HCEC 1CT (cell line): ENCODE results near the gene TMOD2.
A peak's percentile ranks its signal among the peaks of the same experiment; 100 is the strongest.

Experiments used
- DNase-seq: peaks from one replicate; pipeline ENCODE4 v3.0.0-alpha.2; 2017

The TMOD2 gene

DNA sequence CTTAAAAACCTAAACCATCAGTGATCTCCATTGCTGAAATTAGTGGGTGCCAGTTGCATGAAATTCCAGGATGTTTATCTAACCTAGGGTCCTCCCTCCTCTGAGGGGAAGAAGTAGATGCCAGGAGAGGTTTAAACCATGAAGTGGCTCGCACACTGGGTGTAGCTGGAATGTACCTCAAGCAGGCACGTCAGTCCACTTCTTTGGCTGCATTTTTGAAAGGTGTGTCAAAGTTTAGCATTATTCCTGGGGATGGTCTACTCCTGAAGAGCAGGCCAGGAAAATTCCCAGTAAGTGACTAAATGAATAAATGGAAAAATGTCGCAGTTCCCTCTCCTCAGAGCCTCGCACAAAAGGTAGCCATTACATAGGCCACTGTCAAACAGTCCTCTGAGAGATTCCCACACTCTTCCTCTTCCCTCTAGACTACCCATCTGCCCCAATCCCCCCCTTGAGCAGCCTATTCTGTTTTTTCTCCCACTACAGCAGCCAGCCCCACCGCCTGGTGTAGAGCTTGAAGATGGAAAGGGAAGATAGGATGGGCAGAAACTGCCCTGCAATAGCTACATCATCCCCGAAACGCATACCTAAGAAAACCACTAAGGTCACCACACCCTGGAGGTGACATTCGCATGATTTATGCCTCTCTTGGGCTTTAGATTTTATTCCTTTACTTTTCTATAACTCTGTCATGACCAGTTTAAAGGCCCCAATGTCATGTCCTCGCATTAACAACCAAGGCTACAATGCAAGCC lies 77.4 kb downstream of the TMOD2 start:
- no peak for DNase-seq

DNA sequence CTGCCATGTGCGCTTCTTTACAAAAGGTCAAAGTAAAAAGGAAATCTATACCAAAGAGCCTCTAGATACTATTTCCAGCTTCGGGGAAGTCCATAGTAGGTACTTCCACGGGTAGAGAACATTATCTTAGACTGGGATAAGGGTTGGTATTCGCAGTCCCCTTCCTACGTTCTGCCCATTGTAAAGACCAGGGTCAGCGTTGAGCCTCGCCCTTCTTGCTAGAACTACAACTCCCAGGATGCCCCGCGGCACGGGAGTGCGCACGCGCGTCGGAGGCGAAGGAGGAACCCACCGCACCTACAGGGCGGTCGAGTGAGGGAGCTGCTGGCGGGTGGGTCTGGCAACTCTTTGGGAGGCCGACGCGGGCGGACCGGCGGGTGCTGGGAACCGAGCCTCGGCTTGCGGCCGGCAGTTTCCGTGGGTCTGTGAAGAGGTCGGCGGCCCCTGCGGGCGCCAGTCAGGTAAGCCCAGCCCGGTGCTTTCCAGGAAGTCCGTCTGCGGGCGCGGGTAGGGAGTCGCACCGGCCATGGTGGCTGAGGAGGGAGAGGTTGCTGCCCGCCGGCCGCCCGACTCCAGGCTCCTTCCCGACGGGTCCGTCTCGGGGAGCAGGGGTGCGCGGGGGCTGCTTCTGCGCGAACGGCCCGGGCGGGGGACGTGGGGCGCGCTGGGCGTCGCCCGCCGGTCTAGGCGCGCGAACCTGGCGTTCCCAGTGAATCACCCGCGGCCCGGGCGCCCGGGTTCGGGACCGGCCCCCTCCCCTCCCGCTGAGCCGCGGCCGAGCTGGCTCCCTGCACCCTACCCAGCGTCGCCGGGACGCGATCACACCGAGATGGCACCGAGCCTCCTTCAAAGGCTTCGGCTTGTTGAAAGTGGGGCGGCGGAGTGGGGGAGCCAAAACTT lies 78.2 kb downstream of the TMOD2 start, which contains the start of gene TMOD3:
TSS of gene TMOD3 (plus strand) at position 278 of the 900 bp plus-strand sequence. CDS start 33,232 bp downstream, outside the sequence.
- DNase-seq: peak; percentile 80

DNA sequence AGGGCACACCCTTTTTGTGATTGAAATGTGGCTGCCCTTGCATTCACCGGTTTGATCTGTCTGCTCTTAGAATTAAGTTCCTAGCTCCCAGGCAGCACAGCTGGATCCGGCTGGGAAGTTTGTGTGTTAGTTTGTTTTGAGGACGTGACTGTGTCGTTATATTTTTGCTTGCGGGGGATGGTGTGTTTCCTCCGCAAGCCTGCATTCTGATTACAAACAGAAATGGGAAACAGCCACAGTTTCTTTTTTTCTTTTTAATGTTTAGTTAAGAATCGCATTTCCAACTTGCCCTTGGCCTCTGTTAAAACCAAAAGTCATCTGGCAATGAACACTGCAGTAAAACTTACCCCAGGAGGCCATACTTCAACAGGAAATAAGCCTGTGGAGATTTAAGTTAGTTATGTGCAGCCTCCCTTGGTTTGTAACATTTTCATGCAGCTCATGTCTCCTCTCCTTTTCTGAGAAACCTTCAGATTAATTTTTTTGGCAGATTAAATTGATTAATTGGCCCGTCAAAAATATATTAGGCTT lies 78.9 kb downstream of the TMOD2 start:
- peak; percentile 71 for DNase-seq

DNA sequence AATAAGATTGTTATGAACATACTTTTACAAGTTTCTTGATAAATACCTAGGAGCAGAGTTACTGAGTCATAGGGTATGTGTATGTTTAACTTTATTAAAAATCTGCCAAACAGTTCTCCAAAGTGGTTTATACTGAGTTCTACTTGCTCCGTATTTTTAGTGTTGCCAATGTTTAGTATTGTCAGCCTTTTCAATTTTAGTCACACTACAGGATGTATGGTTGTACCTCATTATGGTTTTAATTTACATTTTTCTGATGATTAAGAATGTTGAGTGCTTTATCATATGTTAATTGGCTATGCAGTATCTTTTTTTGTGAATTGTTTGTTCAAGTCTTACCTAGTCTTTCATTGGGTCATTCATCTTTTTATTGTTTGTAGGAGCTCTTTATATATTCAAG lies 82.4 kb downstream of the TMOD2 start:
- peak; percentile 20 for DNase-seq

DNA sequence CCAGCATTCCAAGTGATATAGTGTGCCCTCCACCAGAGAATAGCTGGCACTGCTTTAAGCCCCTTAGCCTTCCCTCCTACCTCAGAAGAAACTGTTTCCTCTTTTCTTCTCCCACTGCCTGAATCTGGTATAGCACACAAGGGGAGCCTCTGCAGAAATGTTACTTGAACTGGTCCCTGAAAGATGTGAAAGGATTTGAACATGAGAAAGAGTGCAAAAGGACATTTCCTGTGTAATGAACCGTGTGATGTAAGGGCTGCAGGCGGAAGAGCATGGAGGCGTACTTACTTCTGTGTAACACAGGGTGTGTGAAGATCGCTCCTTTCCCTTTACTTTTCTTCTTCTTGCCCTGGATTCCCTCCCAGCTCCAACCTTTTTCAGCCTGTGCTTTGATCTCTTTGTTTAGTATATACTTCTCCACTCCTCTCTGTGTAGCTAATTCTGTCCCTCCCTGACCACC lies 86.4 kb downstream of the TMOD2 start:
- DNase-seq: no peak

DNA sequence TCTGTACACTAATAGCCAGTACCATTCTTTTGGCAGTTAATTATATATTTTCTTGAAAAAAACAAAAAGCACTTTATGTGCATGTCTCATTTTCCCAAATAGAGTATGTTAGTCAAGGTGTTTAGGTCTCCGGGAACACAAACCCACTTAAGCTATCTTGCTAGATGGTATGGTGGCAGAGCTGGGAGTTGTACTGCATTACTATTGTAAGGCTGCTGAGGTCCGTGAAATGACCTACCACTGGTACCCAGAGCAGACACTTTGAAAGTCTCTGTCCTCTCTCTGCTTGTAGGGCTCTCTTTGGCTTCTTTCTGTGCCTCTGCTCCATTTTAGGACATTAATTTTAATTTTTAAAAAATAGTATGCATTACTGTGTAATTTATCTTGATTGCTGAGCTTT lies 86.9 kb downstream of the TMOD2 start:
- DNase-seq: no peak

DNA sequence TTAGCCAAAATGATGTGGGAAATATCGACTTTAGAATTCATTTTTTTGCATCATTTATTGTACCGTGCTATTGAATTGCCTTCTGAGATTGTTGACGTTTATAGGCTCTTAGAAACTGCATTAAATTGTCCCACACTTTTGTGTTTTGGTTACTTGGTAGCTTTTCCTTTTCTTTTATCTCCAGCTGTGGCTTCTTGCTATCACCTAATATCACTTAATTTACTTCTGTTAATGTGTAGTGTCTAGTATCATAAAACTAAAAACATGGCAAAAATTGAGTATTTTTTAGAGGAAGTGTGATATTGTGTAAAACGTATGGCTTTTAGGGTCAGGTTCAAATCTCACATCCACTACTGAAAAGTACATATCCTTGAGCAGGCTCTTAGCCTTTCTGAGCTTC lies 89.3 kb downstream of the TMOD2 start:
- no peak for DNase-seq

DNA sequence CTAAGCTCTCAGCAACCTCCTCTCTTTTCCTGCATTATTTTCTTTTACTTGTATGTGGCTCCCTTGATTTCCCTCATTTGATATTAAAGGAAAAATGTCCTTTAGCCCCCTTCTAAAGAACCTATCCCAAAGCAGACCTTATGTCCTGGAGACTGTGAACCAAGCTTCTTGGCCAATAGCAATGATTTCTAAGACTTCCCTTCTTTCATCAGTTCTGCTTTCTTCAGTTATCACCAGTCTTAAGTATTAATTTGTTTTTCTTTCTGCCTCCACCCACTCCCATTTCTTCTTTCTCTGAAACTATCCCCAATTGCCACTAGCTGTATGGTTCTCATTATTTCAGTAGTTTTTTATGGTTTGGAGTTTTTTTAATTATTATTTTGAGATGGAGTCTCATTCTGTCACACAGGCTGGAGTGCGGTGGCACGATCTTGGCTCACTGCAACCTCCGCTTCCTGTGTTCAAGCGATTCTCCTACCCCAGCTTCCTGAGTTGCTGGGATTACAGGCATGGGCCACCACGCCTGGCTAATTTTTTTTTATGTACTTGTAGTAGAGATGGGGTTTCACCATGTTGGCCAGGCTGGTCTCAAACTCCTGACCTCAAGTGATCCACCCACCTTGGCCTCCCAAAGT lies 90.1 kb downstream of the TMOD2 start:
- DNase-seq: no peak

DNA sequence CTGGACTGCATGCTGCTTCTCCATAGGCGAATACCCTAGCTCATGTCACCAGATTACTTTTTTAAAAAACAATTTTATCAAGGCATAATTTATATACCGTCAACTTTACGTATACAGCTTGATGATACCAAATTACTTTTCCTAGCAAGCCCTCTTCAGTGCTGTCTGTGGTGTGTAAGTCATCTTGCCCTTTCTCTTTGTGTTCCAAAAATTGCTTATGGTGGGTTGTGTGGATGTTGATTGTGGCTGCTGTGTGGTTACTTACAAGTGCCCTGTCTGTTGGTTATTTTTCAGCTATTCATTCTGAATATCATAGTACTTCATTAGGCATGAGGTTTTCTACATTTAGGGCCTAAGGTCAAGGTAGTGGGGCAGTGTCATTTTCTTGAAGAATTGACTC lies 90.9 kb downstream of the TMOD2 start:
- DNase-seq: no peak

DNA sequence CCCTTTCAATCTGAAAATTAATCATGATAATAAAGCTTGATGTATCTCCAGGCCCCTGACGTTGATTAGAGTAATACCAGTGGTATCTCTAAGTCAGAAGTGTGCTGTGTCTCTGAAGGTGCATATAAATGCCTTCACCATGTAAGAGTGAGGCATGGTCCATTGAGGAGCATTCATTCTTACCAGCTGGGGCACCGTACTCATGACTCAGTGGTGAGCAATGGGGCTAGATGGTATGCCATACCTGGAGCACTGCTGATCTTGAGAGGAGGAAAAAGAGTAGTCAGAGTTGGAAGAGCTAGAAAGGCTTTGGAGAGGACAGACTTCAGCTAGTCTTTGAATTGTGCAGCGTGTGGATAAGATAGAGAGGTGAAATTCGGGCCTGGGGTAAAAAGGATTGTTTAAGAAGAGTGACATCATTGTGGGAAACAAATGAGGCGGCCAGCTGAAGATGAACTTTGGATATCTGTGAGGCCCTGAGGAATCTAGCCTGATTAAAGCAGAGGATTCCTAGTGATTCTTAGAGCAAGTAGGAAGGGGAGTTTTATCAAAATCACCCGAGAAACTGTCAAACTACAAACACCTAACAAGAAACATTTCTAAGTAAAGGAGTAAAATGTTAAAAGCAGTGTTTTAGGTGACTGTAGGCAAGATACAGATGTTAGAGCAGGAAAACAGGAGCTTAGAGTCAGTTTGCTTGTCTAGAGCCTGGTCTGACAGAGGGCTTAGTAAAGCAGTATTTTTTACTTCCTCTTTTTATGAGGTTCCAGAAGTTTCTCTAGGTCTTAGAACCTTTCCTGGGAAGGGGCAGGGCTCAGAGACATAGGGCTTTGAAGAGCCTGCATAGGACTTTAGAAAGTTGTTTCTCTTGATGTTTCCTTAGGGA lies 91.7 kb downstream of the TMOD2 start:
- peak; percentile 82 for DNase-seq

DNA sequence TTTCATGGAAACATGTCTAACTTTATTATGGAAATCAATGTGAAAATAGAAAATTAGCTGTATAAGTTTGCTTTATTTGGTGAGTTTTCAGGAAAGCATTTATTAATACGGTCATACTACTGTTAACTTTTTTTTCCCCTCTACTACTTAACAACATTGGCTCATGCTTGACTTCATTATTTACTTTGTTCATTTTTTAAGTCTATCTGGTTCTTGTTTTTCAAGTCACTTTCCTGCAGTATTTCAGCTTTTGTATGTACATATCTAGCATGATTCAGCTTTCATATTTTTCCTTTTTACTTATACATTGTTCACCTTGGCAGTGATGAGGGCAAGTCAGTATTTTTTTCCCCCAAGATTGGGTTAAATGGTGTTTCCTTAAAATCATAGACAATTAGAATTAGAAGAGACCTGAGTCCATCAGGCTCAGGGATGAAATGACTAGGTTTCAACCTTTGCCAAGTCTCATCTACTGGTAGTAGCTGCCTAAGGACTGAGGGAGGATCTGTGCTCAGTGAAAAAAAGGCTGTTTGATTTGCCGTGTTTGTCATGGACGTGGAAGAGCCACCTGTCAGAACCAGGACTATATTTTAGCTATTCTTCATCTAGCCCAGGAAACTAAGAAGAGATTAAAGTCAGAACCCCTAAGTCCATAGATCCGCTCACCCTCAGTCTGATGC lies 93.5 kb downstream of the TMOD2 start:
- no peak for DNase-seq

DNA sequence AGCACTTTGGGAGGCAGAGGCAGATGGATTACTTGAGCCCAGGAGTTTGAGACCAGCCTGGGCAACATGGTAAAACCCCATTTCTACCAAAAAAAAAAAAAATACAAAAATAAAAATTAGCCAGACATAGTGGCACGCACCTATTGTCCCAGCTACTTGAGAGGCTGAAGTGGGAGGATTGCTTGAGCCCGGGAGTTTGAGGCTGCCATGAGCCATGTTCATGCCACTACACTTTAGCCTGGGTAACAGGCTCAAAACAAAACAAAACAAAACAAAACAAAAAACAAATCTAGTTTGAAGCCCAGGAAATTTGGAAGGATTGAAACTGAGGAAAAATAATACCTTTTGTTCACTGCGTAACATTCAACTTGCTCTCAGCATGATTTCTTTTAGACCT lies 94.7 kb downstream of the TMOD2 start:
- DNase-seq: no peak

DNA sequence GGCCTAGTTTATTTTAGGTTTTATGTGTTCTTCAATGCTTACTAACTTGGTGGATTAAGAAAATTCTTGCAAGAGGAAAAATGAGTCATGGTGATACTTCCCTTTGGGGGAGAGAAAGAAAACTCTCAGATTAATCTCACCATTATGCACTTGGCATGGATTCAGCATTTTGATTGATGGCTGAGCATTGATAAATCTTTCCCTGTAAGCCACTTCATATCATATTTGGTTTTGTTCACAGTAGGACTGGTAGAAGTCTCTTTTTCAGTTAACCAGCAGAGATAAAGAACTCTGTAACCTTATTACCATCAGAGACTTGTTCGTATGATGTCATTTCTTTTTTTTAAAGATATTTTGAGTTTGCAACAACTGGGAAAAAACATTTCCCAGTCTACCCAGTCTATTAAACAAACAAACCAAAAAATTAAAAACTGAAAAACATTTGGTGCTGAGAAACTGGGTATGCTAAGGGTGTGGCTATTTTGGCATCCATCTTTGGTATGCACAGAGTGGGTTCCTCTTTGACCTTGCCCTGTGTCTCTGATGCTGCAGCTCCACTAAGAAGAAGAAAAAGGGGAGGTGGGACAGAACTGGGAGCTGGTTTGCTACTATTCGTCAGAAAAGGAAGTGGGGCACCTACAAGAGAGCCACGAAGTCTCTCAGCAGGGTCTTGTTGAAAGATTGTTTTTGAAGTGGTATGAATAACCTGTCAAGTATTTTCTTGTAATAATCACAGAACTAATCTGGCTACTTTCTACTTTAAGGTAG lies 95.2 kb downstream of the TMOD2 start:
- peak; percentile 86 for DNase-seq

DNA sequence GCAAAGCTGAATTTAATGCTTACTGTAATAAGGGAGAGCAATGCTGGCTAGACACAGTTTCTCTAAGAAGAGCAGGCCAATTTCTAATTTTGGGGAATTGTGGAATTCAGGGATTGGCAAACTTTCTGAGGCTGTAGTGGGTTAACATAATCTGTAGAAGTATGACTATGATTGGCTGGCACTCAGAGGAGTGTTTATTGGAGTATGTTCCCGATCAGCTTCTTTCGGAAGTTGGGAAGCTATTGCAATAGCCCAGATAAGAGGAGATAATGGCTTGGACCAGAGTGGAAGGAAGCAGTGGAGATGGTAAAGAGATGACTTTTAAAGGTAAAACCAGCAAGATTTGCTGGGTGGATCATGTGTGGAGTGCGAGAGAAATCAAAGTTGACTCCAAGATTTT lies 97.4 kb downstream of the TMOD2 start:
- no peak for DNase-seq

DNA sequence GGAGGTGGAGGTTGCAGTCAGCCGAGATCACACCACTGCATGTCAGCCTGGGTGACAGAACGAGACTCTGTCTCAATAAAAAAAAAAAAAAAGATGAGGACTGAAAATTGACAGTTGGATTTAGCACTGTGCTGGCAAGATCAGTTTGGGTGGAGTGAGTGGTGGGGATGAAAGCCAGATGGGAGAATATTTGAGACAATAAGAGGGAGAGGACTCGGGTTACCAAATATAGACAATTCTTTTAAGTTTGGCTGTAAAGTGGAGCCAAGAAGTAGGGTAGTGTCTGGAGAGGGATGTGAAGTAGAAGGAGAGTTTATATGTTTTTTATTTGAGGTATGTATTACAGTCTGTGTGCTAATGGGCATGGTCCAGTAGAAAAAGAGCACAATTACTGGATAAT lies 98.5 kb downstream of the TMOD2 start:
- DNase-seq: no peak

DNA sequence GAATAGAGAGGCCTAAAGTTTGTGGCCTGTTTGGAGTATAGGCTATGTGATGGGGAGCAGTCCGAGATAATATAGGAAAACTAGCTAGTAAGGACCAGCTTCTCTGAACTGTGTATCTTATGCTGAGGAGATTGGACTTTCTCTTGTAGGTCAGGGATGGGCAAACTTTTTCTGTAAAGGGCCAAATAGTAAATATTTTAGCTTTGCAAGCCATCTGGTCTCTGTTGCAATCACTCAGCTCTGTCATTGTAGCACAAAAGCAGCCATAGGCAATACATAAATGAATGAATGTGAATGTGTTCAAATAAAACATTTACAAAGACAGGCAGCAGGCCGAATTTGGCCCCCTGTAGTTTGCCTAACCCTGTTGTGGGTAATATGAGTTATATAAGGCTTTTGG lies 102.6 kb downstream of the TMOD2 start:
- DNase-seq: peak; percentile 20

DNA sequence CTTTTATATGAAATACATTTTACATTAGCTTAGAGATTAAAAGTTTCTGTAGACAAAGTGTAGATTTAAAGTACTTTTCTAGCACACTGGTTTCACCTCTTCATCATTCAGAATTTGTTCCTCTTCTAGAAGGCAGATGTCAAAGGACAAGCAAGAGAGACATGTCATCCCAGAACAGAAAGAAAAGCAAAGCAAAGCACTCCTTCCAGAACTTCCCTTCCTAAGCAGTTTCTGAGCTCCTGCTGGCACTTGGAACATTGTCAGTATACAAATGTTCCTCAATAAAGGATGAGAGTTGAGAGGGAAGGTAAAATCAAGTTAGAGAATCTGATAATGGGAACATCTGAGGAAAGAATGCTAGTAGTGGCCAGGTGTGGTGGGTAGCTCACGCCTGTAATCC lies 104.2 kb downstream of the TMOD2 start:
- DNase-seq: no peak

DNA sequence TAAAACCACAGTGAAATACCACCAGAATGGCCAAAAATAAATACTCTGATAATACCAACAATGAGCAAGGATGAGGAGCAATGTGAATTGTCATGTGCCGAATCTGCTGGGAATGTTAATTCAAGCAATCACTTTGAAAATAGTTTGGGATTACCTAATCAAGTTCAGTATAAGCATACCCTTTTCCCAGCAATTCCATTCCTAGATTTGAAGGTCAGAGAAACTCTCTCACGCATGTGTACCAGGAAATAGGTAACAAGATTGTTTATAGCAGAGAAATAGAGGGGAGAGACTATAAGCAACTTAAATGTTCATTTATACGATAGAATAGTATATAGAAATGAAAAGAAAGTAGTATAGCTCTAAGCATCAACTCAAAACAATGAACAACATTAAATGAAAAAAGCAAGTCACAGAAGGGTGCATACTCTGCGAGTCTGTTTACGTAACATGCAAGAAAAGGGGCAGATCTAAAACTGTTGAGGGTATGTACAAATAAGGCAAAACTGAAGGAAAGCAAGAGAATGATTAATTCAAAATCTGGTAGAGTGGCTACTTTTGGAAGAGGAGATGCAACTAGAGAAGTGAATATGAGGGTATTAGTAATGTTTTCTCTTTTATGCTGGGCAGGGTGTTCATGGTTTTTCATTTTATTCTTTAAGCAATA lies 105.5 kb downstream of the TMOD2 start:
- peak; percentile 45 for DNase-seq

DNA sequence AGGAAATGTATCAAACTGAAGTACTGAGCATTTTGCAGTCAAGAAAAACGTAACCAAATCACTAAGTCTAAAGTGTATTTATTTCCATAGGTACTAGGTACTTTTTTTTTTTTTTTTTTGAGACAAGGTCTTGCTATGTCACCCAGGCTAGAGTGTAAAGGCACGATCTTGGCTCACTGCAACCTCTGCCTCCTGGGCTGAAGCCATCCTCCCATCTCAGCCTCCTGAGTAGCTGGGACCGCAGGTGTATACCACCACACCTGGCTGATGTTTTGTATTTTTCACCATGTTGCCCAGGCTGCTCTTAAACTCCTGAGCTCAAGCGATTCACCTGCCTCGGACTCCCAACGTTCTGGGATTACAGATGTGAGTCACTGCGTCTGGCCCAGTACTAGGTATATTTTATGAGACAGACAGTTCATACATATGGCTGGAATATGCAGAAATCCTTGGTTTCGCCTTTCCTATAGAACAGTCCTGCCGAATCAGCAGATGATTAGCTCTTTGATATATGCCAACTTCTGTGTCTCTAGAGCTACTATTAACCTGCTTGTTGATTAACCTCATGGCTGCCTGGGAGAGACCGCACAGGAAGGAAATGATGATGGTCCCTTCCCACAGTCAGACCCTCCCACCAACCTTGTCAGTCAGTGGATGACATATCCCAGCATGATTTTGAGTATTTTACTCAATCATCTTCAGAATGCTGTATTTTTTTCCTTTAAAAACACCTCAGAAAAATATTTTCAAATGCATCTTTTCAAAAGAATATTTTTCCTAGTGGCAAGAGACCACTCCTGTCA lies 110.4 kb downstream of the TMOD2 start:
- DNase-seq: no peak
